MM.1S (cell line): Measurements from ENCODE around the gene AGAP1.

Experiments
- DNase-seq: peaks from one replicate; pipeline ENCODE4 v3.0.0-alpha.2; 2015
- H2AFZ ChIP-seq: fragments of 300-600 bp; sonication (generic); 2 replicates; pipeline ENCODE4 v1.6.0; 2016; ENCODE audit warnings: antibody characterized with exemption, low read length
- H3F3A ChIP-seq: fragments of 300-600 bp; sonication (generic); 2 replicates; pipeline ENCODE4 v1.6.1; 2016; ENCODE audit warnings: mild to moderate bottlenecking, antibody characterized with exemption, low read length, moderate library complexity, mixed read lengths; ENCODE audit not compliant: insufficient read depth
- H3K27ac ChIP-seq: fragments of 300-600 bp; sonication (generic); 2 replicates; pipeline ENCODE4 v1.5.1; 2016; ENCODE audit warnings: mild to moderate bottlenecking, low read length
- H3K27me3 ChIP-seq: fragments of 300-600 bp; sonication (generic); replicated peaks from 2 replicates; pipeline ENCODE4 v1.6.0; 2016; ENCODE audit warnings: low read length; ENCODE audit not compliant: insufficient read depth
- H3K36me3 ChIP-seq: fragments of 300-600 bp; sonication (generic); replicated peaks from 2 replicates; pipeline ENCODE4 v1.6.1; 2016; ENCODE audit warnings: mild to moderate bottlenecking, low read length, mixed read lengths; ENCODE audit not compliant: insufficient read depth
- H3K4me1 ChIP-seq: fragments of 300-600 bp; sonication (generic); 2 replicates; pipeline ENCODE4 v1.6.1; 2016; ENCODE audit warnings: low read length, mixed read lengths
- H3K4me2 ChIP-seq: fragments of 300-600 bp; sonication (generic); 2 replicates; pipeline ENCODE4 v1.6.0; 2016; ENCODE audit warnings: low read depth, low read length
- H3K4me3 ChIP-seq: fragments of 300-600 bp; sonication (generic); 2 replicates; pipeline ENCODE4 v1.5.1; 2016; ENCODE audit warnings: low read length, mixed read lengths
- H3K79me2 ChIP-seq: fragments of 300-600 bp; sonication (generic); 2 replicates; pipeline ENCODE4 v1.6.1; 2016; ENCODE audit warnings: mixed run types, low read length, mixed read lengths
- H3K9ac ChIP-seq: fragments of 300-600 bp; sonication (generic); 2 replicates; pipeline ENCODE4 v1.6.1; 2016; ENCODE audit warnings: low read length, mixed read lengths
- H3K9me2 ChIP-seq: fragments of 300-600 bp; sonication (generic); replicated peaks from 2 replicates; pipeline ENCODE4 v1.6.1; 2016; ENCODE audit warnings: mild to moderate bottlenecking, low read length, mixed read lengths; ENCODE audit not compliant: insufficient read depth
- H3K9me3 ChIP-seq: fragments of 300-600 bp; sonication (generic); replicated peaks from 2 replicates; pipeline ENCODE4 v1.6.1; 2016; ENCODE audit warnings: mild to moderate bottlenecking, low read length, mixed read lengths; ENCODE audit not compliant: insufficient read depth
- H4K20me1 ChIP-seq: fragments of 300-600 bp; sonication (generic); 2 replicates; pipeline ENCODE4 v1.6.1; 2016; ENCODE audit warnings: mild to moderate bottlenecking, low read length, moderate library complexity, mixed read lengths; ENCODE audit not compliant: insufficient read depth
- EZH2 ChIP-seq: fragments of 300-600 bp; sonication (generic); optimal IDR thresholded peaks from 2 replicates; pipeline ENCODE3; 2017; ENCODE audit warnings: low read depth, mild to moderate bottlenecking, antibody characterized with exemption, low read length, mixed read lengths
- EZH2phosphoT487 ChIP-seq: fragments of 300-600 bp; sonication (generic); IDR thresholded peaks from 2 replicates; pipeline ENCODE4 v1.6.1; 2018; ENCODE audit warnings: antibody characterized with exemption, low read length
- TF ChIP-seq, protein P1 (sequence below): fragments of 300-600 bp; sonication (generic); IDR thresholded peaks from 2 replicates; pipeline ENCODE4 v1.5.1; 2016; ENCODE audit warnings: antibody characterized with exemption, low read length, mixed read lengths

The AGAP1 gene

DNA sequence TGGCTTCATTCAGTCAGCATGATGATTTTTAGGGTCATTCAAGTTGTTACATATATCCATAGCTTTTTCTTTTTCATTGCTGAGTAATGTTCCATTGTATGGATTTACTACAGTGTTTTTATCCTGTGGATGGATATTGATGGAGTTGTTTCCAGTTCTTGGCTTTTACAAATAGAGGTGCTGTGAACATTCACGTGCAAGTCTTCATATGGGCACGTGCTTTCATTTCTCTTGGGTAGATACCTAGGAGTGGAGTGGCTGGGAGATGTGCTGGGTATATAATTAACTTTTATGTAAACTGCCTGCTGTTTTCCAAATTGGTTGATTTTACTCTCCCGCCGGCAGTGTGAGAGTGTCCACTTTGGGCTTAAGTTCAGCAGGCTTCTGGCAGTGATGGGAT lies 16.5 kb downstream of the AGAP1 start:
- no peak overlapping the region for H2AFZ ChIP-seq
- H3K27ac ChIP-seq = no peak overlapping the region
- H4K20me1 ChIP-seq = 0 out of 2 replicates have a peak, but pooled peaks cover 3% of the 10 kb centered on the region
- H3K9me3 ChIP-seq = no peaks in the 10 kb centered on the region
- no peak overlapping the region for H3K4me3 ChIP-seq
- H3K4me1 ChIP-seq = 0 out of 2 replicates have a peak, but pooled peaks cover 3% of the 10 kb centered on the region
- no peaks in the 10 kb centered on the region for H3K27me3 ChIP-seq
- no peaks in the 10 kb centered on the region for H3F3A ChIP-seq
- H3K9ac ChIP-seq = no peak overlapping the region
- peaks cover 96% of the 10 kb centered on the region for H3K79me2 ChIP-seq
- H3K9me2 ChIP-seq = no peaks in the 10 kb centered on the region
- H3K36me3 ChIP-seq = no peaks in the 10 kb centered on the region
- no peak overlapping the region for H3K4me2 ChIP-seq
- DNase-seq = no peak
- TF ChIP-seq EZH2phosphoT487 (no peak), EZH2 (no peak)
- TF ChIP-seq, protein P1, sequence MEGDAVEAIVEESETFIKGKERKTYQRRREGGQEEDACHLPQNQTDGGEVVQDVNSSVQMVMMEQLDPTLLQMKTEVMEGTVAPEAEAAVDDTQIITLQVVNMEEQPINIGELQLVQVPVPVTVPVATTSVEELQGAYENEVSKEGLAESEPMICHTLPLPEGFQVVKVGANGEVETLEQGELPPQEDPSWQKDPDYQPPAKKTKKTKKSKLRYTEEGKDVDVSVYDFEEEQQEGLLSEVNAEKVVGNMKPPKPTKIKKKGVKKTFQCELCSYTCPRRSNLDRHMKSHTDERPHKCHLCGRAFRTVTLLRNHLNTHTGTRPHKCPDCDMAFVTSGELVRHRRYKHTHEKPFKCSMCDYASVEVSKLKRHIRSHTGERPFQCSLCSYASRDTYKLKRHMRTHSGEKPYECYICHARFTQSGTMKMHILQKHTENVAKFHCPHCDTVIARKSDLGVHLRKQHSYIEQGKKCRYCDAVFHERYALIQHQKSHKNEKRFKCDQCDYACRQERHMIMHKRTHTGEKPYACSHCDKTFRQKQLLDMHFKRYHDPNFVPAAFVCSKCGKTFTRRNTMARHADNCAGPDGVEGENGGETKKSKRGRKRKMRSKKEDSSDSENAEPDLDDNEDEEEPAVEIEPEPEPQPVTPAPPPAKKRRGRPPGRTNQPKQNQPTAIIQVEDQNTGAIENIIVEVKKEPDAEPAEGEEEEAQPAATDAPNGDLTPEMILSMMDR = no peak

DNA sequence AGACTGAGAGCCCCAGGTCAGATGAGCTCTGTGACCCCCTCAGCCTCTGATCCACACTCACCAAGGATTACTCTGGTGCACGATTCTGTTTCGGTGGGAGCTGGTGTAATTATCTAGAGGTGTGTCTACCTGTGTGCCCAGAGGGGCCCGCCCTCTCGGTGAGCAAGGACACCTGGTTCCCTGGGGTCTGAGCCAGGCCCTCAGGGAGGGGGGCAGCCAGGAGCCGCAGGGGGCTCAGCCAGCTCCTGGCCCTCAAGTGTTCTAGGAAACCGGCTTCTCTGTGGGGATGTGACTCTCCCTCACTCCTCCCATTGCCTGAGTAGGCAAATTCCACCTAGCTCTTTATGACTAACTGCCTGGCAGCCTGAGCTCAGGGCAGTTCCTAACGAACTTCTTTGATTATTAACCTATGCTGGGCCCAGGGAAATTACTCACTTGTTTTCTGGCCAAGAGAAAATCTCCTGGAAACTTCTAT lies 17.4 kb downstream of the AGAP1 start:
- H3K4me1 ChIP-seq = 0 out of 2 replicates have a peak, but pooled peaks cover 3% of the 10 kb centered on the region
- H4K20me1 ChIP-seq = 0 out of 2 replicates have a peak, but pooled peaks cover 3% of the 10 kb centered on the region
- H2AFZ ChIP-seq = no peak overlapping the region

DNA sequence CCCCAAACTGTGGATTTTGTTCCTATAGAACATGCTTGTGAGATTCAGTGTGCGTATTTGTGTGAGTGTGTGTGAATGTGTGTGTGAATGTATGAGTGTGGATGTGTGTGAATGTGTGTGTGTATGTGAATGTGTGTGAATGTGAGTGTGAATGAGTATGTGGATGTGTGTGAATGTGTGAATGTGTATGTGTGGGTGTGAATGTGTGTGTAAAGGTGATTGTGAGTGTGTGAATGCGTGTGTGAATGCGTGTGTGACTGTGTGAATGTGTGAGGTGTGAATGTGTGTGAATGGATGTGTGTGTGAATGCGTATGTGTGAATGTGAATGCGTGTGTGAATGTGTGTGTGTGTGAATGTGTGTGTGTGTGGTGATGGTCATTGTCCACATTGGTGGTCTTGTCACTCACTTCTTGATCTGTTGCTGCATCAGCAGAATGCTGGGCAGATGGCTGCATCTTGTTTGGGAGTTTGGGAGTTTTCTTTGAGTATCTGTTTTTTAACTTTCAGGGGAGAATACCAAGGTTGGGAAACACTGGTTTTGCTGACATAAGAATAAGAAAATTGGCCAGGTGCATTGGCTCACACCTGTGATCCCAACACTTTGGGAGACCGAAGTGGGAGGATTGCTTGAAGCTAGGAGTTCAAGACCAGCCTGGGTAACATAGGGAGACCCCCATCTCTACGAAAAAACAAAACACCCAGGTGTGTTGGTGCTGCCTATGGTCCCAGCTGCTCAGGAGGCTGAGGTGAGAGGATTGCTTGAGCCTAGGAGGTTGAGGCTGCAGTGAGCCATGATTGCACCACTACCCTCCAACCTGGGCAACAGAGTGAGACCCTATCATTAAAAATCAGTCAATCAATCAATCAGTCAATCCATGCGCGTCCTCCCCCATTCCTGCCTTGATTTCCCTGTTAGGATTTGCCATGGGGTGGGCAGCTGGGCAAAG lies 18.2 kb downstream of the AGAP1 start:
- 0 out of 2 replicates have a peak, but pooled peaks cover 3% of the 10 kb centered on the region for H4K20me1 ChIP-seq
- H3F3A ChIP-seq = no peaks in the 10 kb centered on the region
- H3K4me3 ChIP-seq = no peak overlapping the region
- H3K4me2 ChIP-seq = no peak overlapping the region
- no peaks in the 10 kb centered on the region for H3K27me3 ChIP-seq
- H3K36me3 ChIP-seq = no peaks in the 10 kb centered on the region
- H3K27ac ChIP-seq = no peak overlapping the region
- no peaks in the 10 kb centered on the region for H3K9me2 ChIP-seq
- TF ChIP-seq, protein P1 = no peak
- TF ChIP-seq EZH2phosphoT487 (no peak), EZH2 (no peak)
- no peak overlapping the region for H3K9ac ChIP-seq
- H3K9me3 ChIP-seq = no peaks in the 10 kb centered on the region
- no peak overlapping the region for H2AFZ ChIP-seq
- 0 out of 2 replicates have a peak, but pooled peaks cover 3% of the 10 kb centered on the region for H3K4me1 ChIP-seq
- DNase-seq = no peak
- H3K79me2 ChIP-seq = peaks cover 98% of the 10 kb centered on the region

More for the DNA sequence above, 17.4 kb downstream of the AGAP1 start:
- Histone ChIP-seq H3K27ac (no peak overlapping the region), H3K27me3 (no peaks in the 10 kb centered on the region), H3F3A (no peaks in the 10 kb centered on the region), H3K9me2 (no peaks in the 10 kb centered on the region), H3K36me3 (no peaks in the 10 kb centered on the region), H3K9me3 (no peaks in the 10 kb centered on the region), H3K4me2 (no peak overlapping the region), H3K9ac (no peak overlapping the region), H3K79me2 (peaks cover 98% of the 10 kb centered on the region), H3K4me3 (no peak overlapping the region)
- DNase-seq = no peak
- TF ChIP-seq EZH2phosphoT487 (no peak), EZH2 (no peak)
- TF ChIP-seq, protein P1 = no peak
